HepG2 (cell line): ENCODE measurements around the gene CNNM1. TPM values are rescaled to one million over a fixed set of nuclear protein-coding genes. Genes with fewer than 3 reads are reported as not detected.

Experiments used
- ARID4A ChIP-seq: sonication (generic); formaldehyde crosslinking; IDR thresholded peaks from 2 replicates; pipeline ENCODE4 v1.5.0; 2020; ENCODE audit warnings: mild to moderate bottlenecking, missing genetic modification reagents, borderline replicate concordance
- CHD2 ChIP-seq: IDR thresholded peaks from 2 replicates; pipeline ENCODE4 v1.6.1; 2011; ENCODE audit warnings: low read depth, low read length, improper control_type of control experiment
- EEA1 ChIP-seq: sonication (generic); formaldehyde crosslinking; IDR thresholded peaks from 2 replicates; pipeline ENCODE4 v1.5.1; 2020; ENCODE audit warnings: mild to moderate bottlenecking, missing genetic modification reagents, borderline replicate concordance
- ELF1 ChIP-seq: sonication (generic); formaldehyde crosslinking; IDR thresholded peaks from 2 replicates; pipeline ENCODE4 v1.4.0; 2020; ENCODE audit warnings: missing genetic modification reagents
- HNRNPUL1 ChIP-seq: fragments of 200-400 bp; formaldehyde crosslinking; IDR thresholded peaks from 2 replicates; pipeline ENCODE4 v1.6.1; 2017; ENCODE audit warnings: low read depth, mild to moderate bottlenecking, low read length, moderate library complexity
- KLF11 ChIP-seq: IDR thresholded peaks from 2 replicates; pipeline ENCODE4 v1.6.1; 2016; ENCODE audit warnings: missing compliant biosample characterization
- MAF1 ChIP-seq: sonication (generic); formaldehyde crosslinking; IDR thresholded peaks from 2 replicates; pipeline ENCODE4 v1.5.0; 2020; ENCODE audit warnings: missing genetic modification reagents, borderline replicate concordance
- MTA1 ChIP-seq: sonication (generic); formaldehyde crosslinking; IDR thresholded peaks from 2 replicates; pipeline ENCODE4 v1.4.0; 2020; ENCODE audit warnings: missing genetic modification reagents, mild to moderate bottlenecking, borderline replicate concordance
- PHF21A ChIP-seq: sonication (generic); formaldehyde crosslinking; IDR thresholded peaks from 2 replicates; pipeline ENCODE4 v1.5.0; 2020; ENCODE audit warnings: mild to moderate bottlenecking, missing genetic modification reagents
- PRMT3 ChIP-seq: sonication (generic); formaldehyde crosslinking; IDR thresholded peaks from 2 replicates; pipeline ENCODE4 v1.8.1; 2022; ENCODE audit warnings: low read depth, mild to moderate bottlenecking, moderate library complexity, missing genetic modification reagents, borderline replicate concordance
- SATB2 ChIP-seq: sonication (generic); formaldehyde crosslinking; IDR thresholded peaks from 2 replicates; pipeline ENCODE4 v1.5.0; 2020; ENCODE audit warnings: missing genetic modification reagents
- USF2 ChIP-seq, 2 experiments: sonication (generic) in 1 of 2; formaldehyde crosslinking in 1 of 2; IDR thresholded peaks; 2 replicates each; pipeline versions ENCODE4 v1.5.1 to v1.6.1; 2011 to 2020; ENCODE audit warnings: borderline replicate concordance in 1 of 2, low read depth in 1 of 2, low read length in 1 of 2, mild to moderate bottlenecking in 1 of 2, missing genetic modification reagents in 1 of 2, moderate library complexity in 1 of 2
- ZNF547 ChIP-seq: sonication (generic); formaldehyde crosslinking; IDR thresholded peaks from 2 replicates; pipeline ENCODE4 v1.5.1; 2020; ENCODE audit warnings: mild to moderate bottlenecking, missing genetic modification reagents
- ZNF616 ChIP-seq: sonication (generic); formaldehyde crosslinking; IDR thresholded peaks from 2 replicates; pipeline ENCODE4 v1.5.0; 2020; ENCODE audit warnings: low read depth, mild to moderate bottlenecking, missing genetic modification reagents
- ZNF724P ChIP-seq: sonication (generic); formaldehyde crosslinking; IDR thresholded peaks from 2 replicates; pipeline ENCODE4 v1.8.0; 2022; ENCODE audit warnings: missing genetic modification reagents, borderline replicate concordance
- polyA plus RNA-seq, 8 experiments: library from polyadenylated mRNA; depleted of rRNA in 3 of 8; stranded (reverse) in 7 of 8; unstranded in 1 of 8; fragments of >200 nt; fragmentation: Illumina TruSeq in 4 of 8; extraction: Trizol in 4 of 8; gene quantifications; 2 replicates each; pipeline versions ENCODE4 v1.2.1 to v1.2.3, GENCODE V29; 2011 to 2016; ENCODE audit warnings: low read depth in 4 of 8, missing spikeins in 1 of 8, mixed read lengths in 1 of 8; ENCODE audit not compliant: insufficient read depth in 1 of 8
- total RNA-seq, 5 experiments: library from RNA; depleted of rRNA; stranded (reverse); fragments of >200 nt; fragmentation: Illumina TruSeq; extraction: Trizol; gene quantifications; 2 replicates each; pipeline ENCODE4 v1.2.3, GENCODE V29; 2016; ENCODE audit warnings: low read depth in 1 of 5

The CNNM1 gene
- total and polyA plus RNA-seq, 2 of the 13 experiments (the other 11 are each of a cell fraction or from before 2014, with no cell fraction given), result 4.3 to 9.6 TPM

GRCh38 chr10:99430451-99431189 is 101.5 kb downstream of the CNNM1 start, which contains the start of gene GOT1 (continued):
- TF ChIP-seq USF2 (IDR thresholded peaks at IDR 0.05; ENCODE audit: low read depth, low read length) (no peak), USF2 (CRISPR knock-in tag; IDR thresholded peaks at IDR 0.05; ENCODE audit: borderline replicate concordance) (0 out of 2 replicates have a peak, but pooled peaks have one; percentile 26), HNRNPUL1 (no peak), ZNF724P (peak; percentile 61; the same call in 1 of the 2 replicates), ARID4A (CRISPR knock-in tag) (peak; percentile 87), ZNF616 (CRISPR knock-in tag) (no peak), ELF1 (CRISPR knock-in tag) (0 out of 2 replicates have a peak, but pooled peaks have one; percentile 9), MTA1 (CRISPR knock-in tag) (0 out of 2 replicates have a peak, but pooled peaks have one; percentile 8), MAF1 (no peak), SATB2 (CRISPR knock-in tag) (no peak), PRMT3 (CRISPR knock-in tag) (no peak), KLF11 (CRISPR knock-in tag) (no peak; the same call in 1 of the 2 replicates), ZNF547 (no peak), PHF21A (CRISPR knock-in tag) (peak; percentile 100), CHD2 (0 out of 2 replicates have a peak, but pooled peaks have one; percentile 3), EEA1 (no peak)
